Measurements from ENCODE around the gene ADAMTS5. TPM values are rescaled to one million over a fixed set of nuclear protein-coding genes. Genes with fewer than 3 reads are reported as not detected.

ADAMTS5 gene
- total and polyA plus RNA-seq, 2 of the 8 experiments (the other 6 are each of a cell fraction or from before 2014, with no cell fraction given), result 0.20 to 1.1 TPM

DNA sequence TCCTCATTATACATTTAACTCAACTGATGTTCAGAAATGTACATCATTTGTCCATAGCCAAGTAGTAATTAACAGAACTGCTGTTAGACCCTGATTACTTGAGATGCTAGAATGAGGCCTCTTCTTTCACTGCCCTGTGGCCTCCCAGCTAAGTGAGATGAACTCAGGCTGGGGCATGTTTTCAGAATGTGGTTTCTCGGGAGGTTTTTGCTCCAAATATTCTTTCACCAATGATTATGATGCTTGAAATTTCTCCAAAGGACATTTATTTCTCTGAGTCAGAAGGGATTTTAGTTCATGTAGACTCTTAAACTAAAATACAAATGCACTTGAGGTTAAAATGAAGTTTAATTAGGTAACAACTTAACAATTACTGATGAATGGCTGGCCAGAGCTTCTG lies 34.6 kb upstream of the ADAMTS5 start:
- H3K27ac ChIP-seq (ENCODE audit: low read depth, low read length), result no peak overlapping the region
- no peaks in the 10 kb centered on the region for H3K9me3 ChIP-seq (ENCODE audit: insufficient read depth in 2 of 2, low read depth in 1 of 2, low read length in 1 of 2)
- H4K8ac ChIP-seq (ENCODE audit: extremely low read depth, insufficient read depth, low read length), result no peak overlapping the region
- no peak overlapping the region for H3K14ac ChIP-seq (ENCODE audit: insufficient read length)
- no peak overlapping the region for H3K9ac ChIP-seq (replicated peaks in 1 of 4; ENCODE audit: extremely low read depth in 1 of 4, low read depth in 3 of 4, low read length in 3 of 4)
- no peak overlapping the region for H2BK15ac ChIP-seq (ENCODE audit: low read length)
- no peak for TF ChIP-seq CBX8 (IDR thresholded peaks at IDR 0.05; ENCODE audit: borderline replicate concordance, low read depth, low read length)
- no peak for TF ChIP-seq POLR2AphosphoS5 (IDR thresholded peaks at IDR 0.05; ENCODE audit: low read depth, low read length)
- TF ChIP-seq FOSL1 (IDR thresholded peaks at IDR 0.05; ENCODE audit: insufficient read depth, low read depth, low read length), result no peak
- H4K5ac ChIP-seq (ENCODE audit: insufficient read length, low read depth, low read length), result no peak overlapping the region
- no peak overlapping the region for H2AK5ac ChIP-seq (ENCODE audit: low read depth, low read length)
- H3K56ac ChIP-seq (replicated peaks; ENCODE audit: insufficient read length, low read depth, low read length), result no peak overlapping the region
- FAIRE-seq (no peak), DNase-seq (ENCODE audit: low read depth in 1 of 2, low spot score in 2 of 2) (no peak)
- no peaks in the 10 kb centered on the region for H3K79me2 ChIP-seq (ENCODE audit: control insufficient read depth in 1 of 2, insufficient read depth in 2 of 2, low read length in 2 of 2)
- H3K4me2 ChIP-seq (ENCODE audit: insufficient read depth in 1 of 2, low read depth in 2 of 2, low read length in 2 of 2), result no peak overlapping the region
- no peaks in the 10 kb centered on the region for H4K20me1 ChIP-seq (replicated peaks in 1 of 2; ENCODE audit: control insufficient read depth in 1 of 2, insufficient read depth in 2 of 2, low read length in 2 of 2)
- ChIA-PET CTCF (ENCODE audit: partially characterized antibody) (interaction anchor here (1.6 kb wide), 1 partner anchor 212 kb away, joined by 3 read pairs; no protein-coding TSS in a partner anchor), POLR2A (ENCODE audit: partially characterized antibody) (no interaction called here)
- H3K4me1 ChIP-seq (replicated peaks in 1 of 4; ENCODE audit: control insufficient read depth in 3 of 4, insufficient read depth in 4 of 4, low read length in 3 of 4), result no peaks in the 10 kb centered on the region
- no peak overlapping the region for H3K4ac ChIP-seq (replicated peaks; ENCODE audit: insufficient read length, low read depth, low read length)
- no peak overlapping the region for H4K91ac ChIP-seq (replicated peaks; ENCODE audit: insufficient read length, low read length)
- H2BK12ac ChIP-seq (ENCODE audit: low read depth, low read length), result no peak overlapping the region
- 100% methylated on average over 1 of the region's 1 CpG; no CpG with 5 or more reads in 1 of the 2 experiments for WGBS, 2 experiments (ENCODE audit: extremely low coverage in 1 of 2, insufficient coverage in 1 of 2, insufficient read length in 1 of 2, insufficient replicate concordance in 2 of 2, low coverage in 1 of 2, low lambda C conversion rate in 2 of 2, missing lambda C conversion rate in 1 of 2)
- H3K4me3 ChIP-seq (ENCODE audit: extremely low read depth in 1 of 4, insufficient read depth in 2 of 4, low read depth in 3 of 4, low read length in 4 of 4), result no peak overlapping the region
- H3K79me1 ChIP-seq (ENCODE audit: low read depth, low read length), result no peaks in the 10 kb centered on the region
- no peak overlapping the region for H3K23ac ChIP-seq (ENCODE audit: insufficient read length)
- no peaks in the 10 kb centered on the region for H3K27me3 ChIP-seq (replicated peaks in 1 of 4; ENCODE audit: control insufficient read depth in 3 of 4, extremely low read depth in 1 of 4, insufficient read depth in 3 of 4, low read length in 3 of 4)
- H3K23me2 ChIP-seq (ENCODE audit: low read depth, low read length), result no peaks in the 10 kb centered on the region
- no peak overlapping the region for H2BK20ac ChIP-seq (ENCODE audit: low read length)
- H2BK5ac ChIP-seq (ENCODE audit: low read depth, low read length), result no peak overlapping the region
- H2BK120ac ChIP-seq (replicated peaks; ENCODE audit: low read depth, low read length), result no peak overlapping the region
- H3K36me3 ChIP-seq (ENCODE audit: control insufficient read depth in 2 of 4, insufficient read depth in 4 of 4, low read length in 3 of 4), result no peaks in the 10 kb centered on the region
- H2AFZ ChIP-seq (ENCODE audit: low read length), result no peak overlapping the region
- H3K18ac ChIP-seq (ENCODE audit: extremely low read depth, low read length), result no peak overlapping the region

All from H1 (cell line).